ENCODE measurements around the gene NFYC.

DNA sequence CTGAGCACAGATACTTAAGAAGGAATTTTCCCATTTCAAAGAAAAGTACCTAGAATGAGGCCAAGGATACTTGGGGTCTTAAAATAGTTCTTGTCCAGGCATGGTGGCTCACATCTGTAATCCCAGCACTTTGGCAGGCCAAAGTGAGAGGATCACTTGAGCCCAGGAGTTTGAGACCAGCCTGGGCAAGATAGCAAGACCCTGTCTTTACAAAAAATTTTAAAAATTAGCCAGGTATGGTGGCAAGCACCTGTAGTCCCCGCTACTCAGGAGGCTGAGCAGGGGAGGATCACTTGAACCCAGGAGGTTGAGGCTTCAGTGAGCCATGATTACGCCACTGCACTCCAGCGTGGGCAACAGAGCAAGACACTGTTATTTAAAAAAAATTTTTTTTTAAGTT, 29.0 kb downstream of the NFYC start:
- TF ChIP-seq, protein P1, sequence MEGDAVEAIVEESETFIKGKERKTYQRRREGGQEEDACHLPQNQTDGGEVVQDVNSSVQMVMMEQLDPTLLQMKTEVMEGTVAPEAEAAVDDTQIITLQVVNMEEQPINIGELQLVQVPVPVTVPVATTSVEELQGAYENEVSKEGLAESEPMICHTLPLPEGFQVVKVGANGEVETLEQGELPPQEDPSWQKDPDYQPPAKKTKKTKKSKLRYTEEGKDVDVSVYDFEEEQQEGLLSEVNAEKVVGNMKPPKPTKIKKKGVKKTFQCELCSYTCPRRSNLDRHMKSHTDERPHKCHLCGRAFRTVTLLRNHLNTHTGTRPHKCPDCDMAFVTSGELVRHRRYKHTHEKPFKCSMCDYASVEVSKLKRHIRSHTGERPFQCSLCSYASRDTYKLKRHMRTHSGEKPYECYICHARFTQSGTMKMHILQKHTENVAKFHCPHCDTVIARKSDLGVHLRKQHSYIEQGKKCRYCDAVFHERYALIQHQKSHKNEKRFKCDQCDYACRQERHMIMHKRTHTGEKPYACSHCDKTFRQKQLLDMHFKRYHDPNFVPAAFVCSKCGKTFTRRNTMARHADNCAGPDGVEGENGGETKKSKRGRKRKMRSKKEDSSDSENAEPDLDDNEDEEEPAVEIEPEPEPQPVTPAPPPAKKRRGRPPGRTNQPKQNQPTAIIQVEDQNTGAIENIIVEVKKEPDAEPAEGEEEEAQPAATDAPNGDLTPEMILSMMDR (IDR thresholded peaks at IDR 0.05 in 4 of 5, conservative IDR thresholded peaks at IDR 0.05 in 1 of 5), result no peak
- TF ChIP-seq POLR2A (IDR thresholded peaks at IDR 0.05), result no peak
